ENCODE measurements around the gene GFAP. TPM values are rescaled to one million over a fixed set of nuclear protein-coding genes. Genes with fewer than 3 reads are reported as not detected.

Gene GFAP
- polyA plus RNA-seq, 4 donors = 0.32 to 1.3 (median 0.45) TPM; not detected in 1

DNA sequence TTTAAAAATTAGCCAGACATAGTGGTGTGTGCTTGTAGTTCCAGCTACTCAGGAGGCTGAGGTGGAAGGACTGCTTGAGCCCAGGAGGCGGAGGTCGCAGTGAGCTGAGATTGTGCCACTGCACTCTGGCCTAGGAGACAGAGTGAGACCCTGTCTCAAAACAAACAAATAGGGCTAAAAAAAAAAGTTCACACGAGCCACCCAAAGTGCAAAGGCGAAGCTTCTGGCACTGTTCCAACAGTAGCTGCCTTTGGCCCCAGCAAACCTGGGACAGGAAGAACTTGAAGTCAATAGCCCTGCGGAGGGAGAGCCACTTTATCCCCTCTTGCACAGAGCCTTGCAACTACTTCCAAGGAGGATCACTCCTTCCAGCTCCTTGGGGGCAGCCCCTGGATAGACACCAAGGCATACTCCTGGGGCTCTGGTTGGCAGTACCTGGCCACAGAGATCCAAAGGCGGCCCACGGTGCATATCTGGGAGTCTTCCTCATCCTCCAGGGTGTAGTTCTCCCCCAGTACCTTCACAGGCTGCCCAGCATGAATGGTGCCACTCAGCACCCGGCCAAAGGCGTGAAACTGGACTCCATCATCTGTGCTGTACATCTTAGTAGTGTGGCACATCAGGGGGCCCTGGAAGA, 52.9 kb downstream of the GFAP start:
- H3K4me3 ChIP-seq (ENCODE audit: low read depth in 1 of 3, low read length in 3 of 3) = no peak overlapping the region
- no peak overlapping the region for H3K27ac ChIP-seq (ENCODE audit: low read depth in 1 of 3, low read length in 2 of 3)
- peaks cover 13 to 85% (median 20%) of the 10 kb centered on the region in 3 donors for H3K36me3 ChIP-seq (ENCODE audit: control insufficient read depth in 3 of 3, insufficient read depth in 2 of 3, low read depth in 1 of 3, low read length in 3 of 3)
- FAIRE-seq = no peak
- DNase-seq = peak; percentile 22 to 55
- peaks cover 0 to 13% (median 0%) of the 10 kb centered on the region in 3 donors for H3K4me1 ChIP-seq (ENCODE audit: control insufficient read depth in 3 of 3, insufficient read depth in 2 of 3, low read depth in 1 of 3, low read length in 2 of 3)
- WGBS, 3 donors = 71 to 81% (median 77%) methylated on average over 9 of the region's 9 CpGs
- no peaks in the 10 kb centered on the region for H3K27me3 ChIP-seq (ENCODE audit: control insufficient read depth in 3 of 3, insufficient read depth in 3 of 3, low read length in 3 of 3)
- H3K9me3 ChIP-seq (ENCODE audit: control insufficient read depth in 2 of 2, insufficient read depth in 1 of 2, low read depth in 1 of 2, low read length in 1 of 2) = no peaks in the 10 kb centered on the region

DNA sequence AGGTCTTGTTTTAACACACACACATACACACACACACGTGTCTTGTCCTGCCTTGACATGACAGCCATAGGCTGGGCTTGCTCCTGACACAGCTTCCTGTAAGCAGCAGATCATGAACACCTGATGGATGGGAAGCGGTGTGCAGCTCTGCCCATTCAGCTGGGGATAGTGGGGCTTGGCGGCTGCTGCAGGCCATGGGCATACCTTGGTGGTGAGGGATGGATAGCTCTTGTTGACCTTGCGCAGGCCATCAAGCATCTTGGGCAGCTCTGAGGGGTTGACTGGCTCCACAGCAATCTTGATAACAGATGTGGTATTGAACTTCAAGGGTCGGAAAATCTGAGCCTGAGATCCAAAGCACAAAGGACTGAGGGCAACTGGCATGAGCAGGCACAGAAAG, 55.6 kb downstream of the GFAP start:
- Histone ChIP-seq H3K9me3 (ENCODE audit: control insufficient read depth in 2 of 2, insufficient read depth in 1 of 2, low read depth in 1 of 2, low read length in 1 of 2) (no peaks in the 10 kb centered on the region), H3K4me1 (ENCODE audit: control insufficient read depth in 3 of 3, insufficient read depth in 2 of 3, low read depth in 1 of 3, low read length in 2 of 3) (peaks cover 0 to 13% (median 0%) of the 10 kb centered on the region in 3 donors), H3K4me3 (ENCODE audit: low read depth in 1 of 3, low read length in 3 of 3) (no peak overlapping the region), H3K36me3 (ENCODE audit: control insufficient read depth in 3 of 3, insufficient read depth in 2 of 3, low read depth in 1 of 3, low read length in 3 of 3) (peaks cover 19 to 86% (median 22%) of the 10 kb centered on the region in 3 donors), H3K27me3 (ENCODE audit: control insufficient read depth in 3 of 3, insufficient read depth in 3 of 3, low read length in 3 of 3) (no peaks in the 10 kb centered on the region), H3K27ac (ENCODE audit: low read depth in 1 of 3, low read length in 2 of 3) (no peak overlapping the region)
- WGBS, 3 donors = 87 to 94% (median 91%) methylated on average over 5 of the region's 5 CpGs
- DNase-seq = no peak
- FAIRE-seq = no peak

DNA sequence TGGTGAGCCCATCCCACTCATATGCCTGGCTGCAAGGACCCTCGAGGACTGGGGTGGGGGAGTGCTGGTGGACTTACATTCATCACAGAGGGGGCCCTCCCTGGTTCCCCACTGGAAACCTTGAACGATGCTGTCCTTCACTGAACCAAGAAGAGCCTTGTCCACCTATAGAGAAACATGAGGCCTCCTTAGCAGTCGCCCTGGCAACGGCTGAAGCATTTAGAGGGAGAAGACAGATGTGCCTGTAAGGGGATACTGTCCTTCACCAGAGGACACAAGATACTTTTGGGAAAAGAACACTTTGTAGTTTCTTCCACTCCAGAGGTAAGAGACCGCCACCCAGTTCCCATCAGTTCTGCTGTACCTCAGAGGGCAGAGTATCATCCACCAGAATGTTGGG, 61.1 kb downstream of the GFAP start:
- H3K4me1 ChIP-seq (ENCODE audit: control insufficient read depth in 3 of 3, insufficient read depth in 2 of 3, low read depth in 1 of 3, low read length in 2 of 3) = no peaks in the 10 kb centered on the region
- no peak for DNase-seq
- FAIRE-seq = no peak
- 92 to 100% (median 93%) methylated on average over 5 of the region's 5 CpGs for WGBS, 3 donors
- H3K9me3 ChIP-seq (ENCODE audit: control insufficient read depth in 2 of 2, insufficient read depth in 1 of 2, low read depth in 1 of 2, low read length in 1 of 2) = no peaks in the 10 kb centered on the region
- H3K27me3 ChIP-seq (ENCODE audit: control insufficient read depth in 3 of 3, insufficient read depth in 3 of 3, low read length in 3 of 3) = no peaks in the 10 kb centered on the region
- H3K36me3 ChIP-seq (ENCODE audit: control insufficient read depth in 3 of 3, insufficient read depth in 2 of 3, low read depth in 1 of 3, low read length in 3 of 3) = peaks cover 32 to 93% (median 34%) of the 10 kb centered on the region in 3 donors
- no peak overlapping the region for H3K27ac ChIP-seq (ENCODE audit: low read depth in 1 of 3, low read length in 2 of 3)
- H3K4me3 ChIP-seq (ENCODE audit: low read depth in 1 of 3, low read length in 3 of 3) = no peak overlapping the region

Other genes starting within 250 kb of the GFAP start
- gene CCDC43, start 225.7 kb downstream of the GFAP start, polyA plus RNA-seq = 10 to 100 TPM in 3 of 4 donors, 1 to 10 TPM in 1; 8.1 to 26.0 (median 15.9) TPM
- 1 to 10 TPM in 3 of 4 donors, under 1 TPM in 1; 0.54 to 9.1 (median 3.1) TPM for gene DBF4B, start 206.8 kb downstream of the GFAP start, polyA plus RNA-seq
- gene ADAM11, start 156.5 kb downstream of the GFAP start, polyA plus RNA-seq = under 1 TPM in 2 of 4 donors, not detected in 2; 0.15 to 0.62 TPM
- gene GJC1, start 85.2 kb downstream of the GFAP start, polyA plus RNA-seq = 1 to 10 TPM in 2 of 4 donors, not detected in 2; 3.2 to 4.7 TPM
- gene HIGD1B, start 67.6 kb downstream of the GFAP start, polyA plus RNA-seq = 1 to 10 TPM in 3 of 4 donors, not detected in 1; 1.2 to 6.5 (median 1.5) TPM
- gene EFTUD2, start 16.1 kb downstream of the GFAP start, polyA plus RNA-seq = 10 to 100 TPM; 19.9 to 71.2 (median 33.8) TPM
- 1 to 10 TPM in 2 of 4 donors, under 1 TPM in 2; 0.27 to 9.5 (median 3.8) TPM for gene KIF18B, start 32.3 kb upstream of the GFAP start, polyA plus RNA-seq
- gene C1QL1, start 52.8 kb upstream of the GFAP start, polyA plus RNA-seq = 1 to 10 TPM in 3 of 4 donors, not detected in 1; 1.3 to 5.4 (median 2.6) TPM
- 10 to 100 TPM in 2 of 4 donors, 1 to 10 TPM in 2; 4.2 to 22.5 (median 11.4) TPM for gene DCAKD, start 136.1 kb upstream of the GFAP start, polyA plus RNA-seq
- gene NMT1, start 145.8 kb upstream of the GFAP start, polyA plus RNA-seq = 100 to 1,000 TPM in 1 of 4 donors, 10 to 100 TPM in 3; 38.9 to 131 (median 72.0) TPM
- 10 to 100 TPM in 3 of 4 donors, 1 to 10 TPM in 1; 7.8 to 23.1 (median 11.2) TPM for gene PLCD3, start 217.0 kb upstream of the GFAP start, polyA plus RNA-seq
- gene ACBD4, start 220.2 kb upstream of the GFAP start, polyA plus RNA-seq = 100 to 1,000 TPM in 2 of 4 donors, 10 to 100 TPM in 2; 18.1 to 184 (median 93.2) TPM
- gene HEXIM1, start 233.0 kb upstream of the GFAP start, polyA plus RNA-seq = 10 to 100 TPM; 17.5 to 51.7 (median 42.4) TPM
- gene HEXIM2, start 246.4 kb upstream of the GFAP start, polyA plus RNA-seq = 10 to 100 TPM; 11.2 to 13.3 (median 12.1) TPM